Lower leg skin (tissue), 3 donors: ENCODE data around the gene TBX1.

Experiments
- CTCF ChIP-seq, 3 donors: fragments of 450-650 bp; IDR thresholded peaks; one replicate each; pipeline ENCODE4 v1.5.1; 2016; ENCODE audit warnings: antibody characterized with exemption in 3 of 3, mild to moderate bottlenecking in 3 of 3, moderate library complexity in 2 of 3
- POLR2A ChIP-seq, 2 donors: fragments of 450-650 bp; IDR thresholded peaks; one replicate each; pipeline ENCODE4 v1.6.1; 2016 to 2017; ENCODE audit warnings: antibody characterized with exemption in 2 of 2, mild to moderate bottlenecking in 1 of 2, moderate library complexity in 1 of 2

- TF ChIP-seq CTCF (IDR thresholded peaks at IDR 0.05) (no peak), POLR2A (IDR thresholded peaks at IDR 0.05) (no peak)
Observed at GRCh38 chr22:19738664-19739447, 21.7 kb upstream of the TBX1 start.
